Right forelimb (tissue), 1 donor: ENCODE data around the gene HAGHL.
"Not testable (repeated sequence)": the region's sequence is repeated elsewhere in the genome, so short reads cannot be mapped to it uniquely, and the experiment has no call there.

Source experiments
- DNase-seq: peaks from one replicate; pipeline ENCODE4 v3.0.0-alpha.2; 2018

The HAGHL gene

GRCh38 chr16:689175-689897 is 37.6 kb upstream of the HAGHL start:
- DNase-seq: no peak

GRCh38 chr16:691242-691641 is 35.7 kb upstream of the HAGHL start:
- not testable (repeated sequence) for DNase-seq

GRCh38 chr16:692356-693108 is 34.4 kb upstream of the HAGHL start:
- DNase-seq: no peak

GRCh38 chr16:693364-693763 is 33.5 kb upstream of the HAGHL start:
- DNase-seq: no peak

GRCh38 chr16:693766-694165 is 33.1 kb upstream of the HAGHL start:
- DNase-seq: no peak

GRCh38 chr16:694187-694862 is 32.6 kb upstream of the HAGHL start:
- no peak for DNase-seq

- no peak for DNase-seq
Measured at GRCh38 chr16:694863-695354, 32.0 kb upstream of the HAGHL start.

GRCh38 chr16:695355-696089 is 31.4 kb upstream of the HAGHL start:
- no peak for DNase-seq

- no peak for DNase-seq
Measured at GRCh38 chr16:698911-699671, 27.8 kb upstream of the HAGHL start.

- no peak for DNase-seq
Measured at GRCh38 chr16:700684-701584, 26.0 kb upstream of the HAGHL start.

- DNase-seq: no peak
Measured at GRCh38 chr16:702341-702740, 24.6 kb upstream of the HAGHL start.

- DNase-seq: no peak
Measured at GRCh38 chr16:703406-703805, 23.5 kb upstream of the HAGHL start.

GRCh38 chr16:704047-704446 is 22.9 kb upstream of the HAGHL start:
- no peak for DNase-seq

- DNase-seq: no peak
Measured at GRCh38 chr16:704552-705380, 22.1 kb upstream of the HAGHL start.

GRCh38 chr16:705431-706188 is 21.3 kb upstream of the HAGHL start, which contains the start of gene FBXL16:
TSS of gene FBXL16 (minus strand) at chr16:705801. CDS start at chr16:697405, 8,396 bp downstream.
- no peak for DNase-seq

- DNase-seq: no peak
Measured at GRCh38 chr16:706189-707061, 20.5 kb upstream of the HAGHL start.

GRCh38 chr16:707062-707538 is 19.8 kb upstream of the HAGHL start:
- no peak for DNase-seq

- no peak for DNase-seq
Measured at GRCh38 chr16:708019-708418, 18.9 kb upstream of the HAGHL start.
